Lower lobe of right lung (tissue), 2 donors: Measurements from ENCODE around the gene IKBIP. TPM values are rescaled to one million over a fixed set of nuclear protein-coding genes. Genes with fewer than 3 reads are reported as not detected.
"Not testable (repeated sequence)": the region's sequence is repeated elsewhere in the genome, so short reads cannot be mapped to it uniquely, and the experiment has no call there.

ENCODE experiments used
- ATAC-seq, 2 donors: fragments of 200-7000 bp; cut with Tn5 transposase; one replicate each; pipeline ENCODE4 v1.9.1; 2020 to 2022; ENCODE audit warnings: mild to moderate bottlenecking in 2 of 2, moderate library complexity in 2 of 2
- DNase-seq: peaks from one replicate; pipeline ENCODE4 v3.0.0-alpha.2; 2020
- H3K27ac ChIP-seq: fragments of 200-600 bp; one replicate; pipeline ENCODE4 v1.8.0; 2022
- H3K27me3 ChIP-seq: fragments of 200-600 bp; one replicate; pipeline ENCODE4 v1.8.0; 2022; ENCODE audit warnings: low read depth
- H3K36me3 ChIP-seq: fragments of 200-600 bp; one replicate; pipeline ENCODE4 v1.8.0; 2022; ENCODE audit warnings: mild to moderate bottlenecking
- H3K4me1 ChIP-seq: fragments of 200-600 bp; one replicate; pipeline ENCODE4 v1.8.0; 2022
- H3K4me3 ChIP-seq: fragments of 200-600 bp; one replicate; pipeline ENCODE4 v1.8.0; 2022; ENCODE audit warnings: mild to moderate bottlenecking
- H3K9me3 ChIP-seq: fragments of 200-600 bp; one replicate; pipeline ENCODE4 v1.8.0; 2022
- intact Hi-C: fragments of 100-400 bp; cut with DNase I; formaldehyde crosslinking; loops from one replicate; pipeline ENCODE4 v1.11.0; 2022
- total RNA-seq: library from RNA; stranded (reverse); fragmentation: NEBNext Ultra II Directional; extraction: Animal tissue kit (Norgen Biotek cat#: 25700); gene quantifications from one replicate; pipeline ENCODE4 v1.2.1, GENCODE V29; 2021
- TF ChIP-seq, protein P1 (sequence below): fragments of 200-600 bp; IDR thresholded peaks from one replicate; pipeline ENCODE4 v1.8.0; 2022; ENCODE audit warnings: antibody characterized with exemption, mild to moderate bottlenecking
- donor health status: DM: no; HTN: yes; CAD: no; lungs with severe emphysema.

IKBIP gene
- total RNA-seq, 1 donor from 2014 or later: 13.4 TPM

GRCh38 chr12:98601924-98602323 lies 42.7 kb downstream of the IKBIP start:
- intact Hi-C loops: no loop called here
- Histone ChIP-seq H3K27ac (no peak overlapping the region), H3K9me3 (no peaks in the 10 kb centered on the region), H3K27me3 (no peaks in the 10 kb centered on the region), H3K4me3 (no peak overlapping the region), H3K36me3 (peaks cover 84% of the 10 kb centered on the region), H3K4me1 (no peaks in the 10 kb centered on the region)
- no peak for ATAC-seq
- DNase-seq: no peak
- TF ChIP-seq, protein P1, sequence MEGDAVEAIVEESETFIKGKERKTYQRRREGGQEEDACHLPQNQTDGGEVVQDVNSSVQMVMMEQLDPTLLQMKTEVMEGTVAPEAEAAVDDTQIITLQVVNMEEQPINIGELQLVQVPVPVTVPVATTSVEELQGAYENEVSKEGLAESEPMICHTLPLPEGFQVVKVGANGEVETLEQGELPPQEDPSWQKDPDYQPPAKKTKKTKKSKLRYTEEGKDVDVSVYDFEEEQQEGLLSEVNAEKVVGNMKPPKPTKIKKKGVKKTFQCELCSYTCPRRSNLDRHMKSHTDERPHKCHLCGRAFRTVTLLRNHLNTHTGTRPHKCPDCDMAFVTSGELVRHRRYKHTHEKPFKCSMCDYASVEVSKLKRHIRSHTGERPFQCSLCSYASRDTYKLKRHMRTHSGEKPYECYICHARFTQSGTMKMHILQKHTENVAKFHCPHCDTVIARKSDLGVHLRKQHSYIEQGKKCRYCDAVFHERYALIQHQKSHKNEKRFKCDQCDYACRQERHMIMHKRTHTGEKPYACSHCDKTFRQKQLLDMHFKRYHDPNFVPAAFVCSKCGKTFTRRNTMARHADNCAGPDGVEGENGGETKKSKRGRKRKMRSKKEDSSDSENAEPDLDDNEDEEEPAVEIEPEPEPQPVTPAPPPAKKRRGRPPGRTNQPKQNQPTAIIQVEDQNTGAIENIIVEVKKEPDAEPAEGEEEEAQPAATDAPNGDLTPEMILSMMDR: no peak

- H3K4me3 ChIP-seq, H3K27ac ChIP-seq, H3K27me3 ChIP-seq, DNase-seq, intact Hi-C loops, ATAC-seq, H3K9me3 ChIP-seq: not testable (repeated sequence)
- H3K4me1 ChIP-seq: peaks cover 25% of the 10 kb centered on the region
- H3K36me3 ChIP-seq: peaks cover 69% of the 10 kb centered on the region
Measured at GRCh38 chr12:98597313-98597712, 47.3 kb downstream of the IKBIP start.

GRCh38 chr12:98595243-98595988 lies 49.2 kb downstream of the IKBIP start:
- DNase-seq (no peak), ATAC-seq (no peak)
- intact Hi-C loops: no loop called here
- H3K4me3 ChIP-seq: peak overlapping the region; percentile 85
- H3K27ac ChIP-seq: peak overlapping the region; percentile 98
- peaks cover 50% of the 10 kb centered on the region for H3K36me3 ChIP-seq
- H3K9me3 ChIP-seq: no peaks in the 10 kb centered on the region
- TF ChIP-seq, protein P1: no peak
- peaks cover 25% of the 10 kb centered on the region for H3K4me1 ChIP-seq
- H3K27me3 ChIP-seq: no peaks in the 10 kb centered on the region

DNA sequence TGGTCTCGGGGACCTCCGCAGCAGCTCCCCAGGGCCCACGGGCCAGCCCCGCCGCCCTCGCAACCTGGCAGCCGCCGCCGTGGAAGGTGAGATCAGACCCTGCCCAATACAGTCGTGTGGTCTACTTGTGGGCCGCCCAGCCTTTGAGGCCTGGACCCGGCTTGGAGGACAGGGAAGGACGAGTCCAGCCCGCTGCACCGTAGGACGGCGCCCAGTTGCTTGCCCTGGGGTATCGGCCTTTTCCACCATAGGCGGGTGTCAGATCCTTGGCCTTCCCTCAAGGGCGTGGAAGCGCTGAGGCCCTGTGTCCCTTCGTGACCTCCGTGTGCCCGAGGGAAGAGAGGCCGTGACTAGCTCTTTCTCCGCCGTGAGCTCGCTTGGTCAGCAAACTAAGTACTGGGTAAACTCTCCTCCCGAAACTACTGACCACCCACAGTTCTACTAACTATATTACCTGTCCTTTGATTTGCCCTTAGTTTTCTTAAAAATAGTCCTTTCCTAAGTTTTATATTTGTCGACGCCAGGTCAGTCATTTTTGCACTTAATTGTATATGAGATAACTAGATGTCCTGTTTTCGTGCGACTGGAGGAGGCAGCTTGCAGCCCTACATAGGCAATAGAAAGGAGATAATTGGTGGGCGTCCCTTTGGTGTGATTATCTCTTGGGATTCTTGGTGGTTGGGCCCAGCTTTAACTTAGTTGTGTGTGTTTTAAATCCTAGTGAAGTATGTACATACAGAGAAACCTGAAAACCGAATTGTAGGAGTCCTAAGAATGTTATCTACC lies 50.3 kb downstream of the IKBIP start:
- Histone ChIP-seq H3K9me3 (no peaks in the 10 kb centered on the region), H3K4me3 (peak overlapping the region; percentile 85), H3K36me3 (peaks cover 38% of the 10 kb centered on the region), H3K27ac (peak overlapping the region; percentile 98), H3K27me3 (no peaks in the 10 kb centered on the region), H3K4me1 (peaks cover 25% of the 10 kb centered on the region)
- ATAC-seq: peak; percentile 74 to 75
- intact Hi-C loops: no loop called here
- DNase-seq: peak; percentile 64
- TF ChIP-seq, protein P1: no peak

DNA sequence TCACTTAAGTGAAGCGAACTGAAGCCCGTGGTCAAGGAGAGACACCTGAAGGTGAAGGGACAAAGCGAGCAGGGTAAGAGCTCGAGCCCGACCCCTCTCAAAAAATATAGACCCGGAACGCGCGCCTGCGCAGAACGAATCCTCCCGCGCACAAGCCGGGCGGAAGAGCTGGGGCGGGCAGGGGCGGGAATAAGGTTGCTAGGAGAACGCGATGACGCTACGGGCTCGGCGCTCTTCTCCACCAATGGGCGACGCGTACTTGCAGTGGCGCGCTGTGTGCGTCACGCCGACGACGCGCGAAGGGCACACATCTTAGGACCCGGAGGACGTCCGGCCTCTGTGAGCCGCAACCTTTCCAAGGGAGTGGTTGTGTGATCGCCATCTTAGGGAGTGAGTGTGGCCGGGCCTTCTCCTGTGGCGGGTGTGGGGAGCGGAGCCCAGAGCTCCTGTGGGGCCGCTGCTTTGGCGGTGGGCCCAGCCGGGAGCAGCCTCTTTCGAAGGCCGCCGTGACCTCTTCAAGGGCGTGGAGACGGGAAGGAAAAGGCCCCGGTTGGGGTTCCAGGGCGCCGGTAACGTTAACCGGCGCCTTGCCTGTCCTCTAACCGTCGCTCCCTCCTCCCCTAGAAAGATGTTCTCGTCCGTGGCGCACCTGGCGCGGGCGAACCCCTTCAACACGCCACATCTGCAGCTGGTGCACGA lies 51.1 kb downstream of the IKBIP start, which contains the start of gene SLC25A3:
SLC25A3 (plus strand) TSS at position 336 of the 699 bp plus-strand sequence; CDS start at position 629, 293 bp downstream.
- no peaks in the 10 kb centered on the region for H3K27me3 ChIP-seq
- intact Hi-C loops: no loop called here
- H3K9me3 ChIP-seq: no peaks in the 10 kb centered on the region
- peaks cover 25% of the 10 kb centered on the region for H3K4me1 ChIP-seq
- DNase-seq: peak; percentile 98
- H3K27ac ChIP-seq: peak within 1 kb of the TSS; percentile 98
- ATAC-seq: peak; percentile 99 to 100
- peaks cover 31% of the 10 kb centered on the region for H3K36me3 ChIP-seq
- H3K4me3 ChIP-seq: peak within 1 kb of the TSS; percentile 85
- TF ChIP-seq, protein P1: no peak
